Adrenal gland (tissue), 12 donors: ENCODE results near the gene SERPINA5. TPM values are rescaled to one million over a fixed set of nuclear protein-coding genes. Genes with fewer than 3 reads are reported as not detected.

ENCODE experiments used
- DNase-seq, 7 donors: peaks; one replicate each; pipeline ENCODE4 v3.0.0-alpha.2; 2019 to 2020
- H3K27ac ChIP-seq, 5 donors: fragments of 200-600 bp; sonication (generic) in 4 of 5; 1 replicate in 3 of 5; 2 replicates in 2 of 5; pipeline versions ENCODE4 v1.5.1 to v1.8.0; 2016 to 2020; ENCODE audit warnings: mild to moderate bottlenecking in 1 of 5
- H3K27me3 ChIP-seq: fragments of 200-600 bp; 2 replicates; pipeline ENCODE4 v1.8.0; 2021
- H3K36me3 ChIP-seq, 2 donors: fragments of 200-600 bp; replicated peaks in 1 of 2; 1 replicate in 1 of 2; 2 replicates in 1 of 2; pipeline versions ENCODE4 v1.5.1 to v1.8.0; 2018 to 2022
- H3K4me1 ChIP-seq, 2 donors: fragments of 200-600 bp; replicated peaks in 1 of 2; 1 replicate in 1 of 2; 2 replicates in 1 of 2; pipeline versions ENCODE4 v1.5.1 to v1.8.0; 2018 to 2021
- H3K4me3 ChIP-seq, 4 donors: fragments of 200-600 bp; sonication (generic) in 3 of 4; one replicate each; pipeline ENCODE4 v1.5.1; 2016 to 2018
- H3K9me3 ChIP-seq, 3 donors: fragments of 200-600 bp; sonication (generic) in 1 of 3; replicated peaks in 1 of 3; 1 replicate in 2 of 3; 2 replicates in 1 of 3; pipeline versions ENCODE4 v1.5.1 to v1.8.0; 2016 to 2021
- CTCF ChIP-seq, 6 experiments: fragments of 450-650 bp in 4 of 6; fragments of 200-600 bp in 2 of 6; sonication (generic) in 1 of 6; IDR thresholded peaks; 1 replicate in 5 of 6; 2 replicates in 1 of 6; pipeline versions ENCODE4 v1.5.1 to v1.8.0; 2016 to 2021; ENCODE audit warnings: antibody characterized with exemption in 6 of 6, mild to moderate bottlenecking in 2 of 6, moderate library complexity in 1 of 6
- POLR2A ChIP-seq, 2 donors: fragments of 450-650 bp; IDR thresholded peaks; one replicate each; pipeline ENCODE4 v1.6.1; 2017; ENCODE audit warnings: antibody characterized with exemption in 2 of 2, mild to moderate bottlenecking in 2 of 2, moderate library complexity in 1 of 2
- WGBS, 4 donors: extraction: QIAGEN DNeasy Blood & Tissue Kit in 2 of 4; methylation state at CpG; one replicate each; pipeline versions ENCODE4 v1.1.5 to v1.1.7; 2013 to 2017; 5-methylcytosine and 5-hydroxymethylcytosine counted together
- intact Hi-C, 2 donors: fragments of 100-400 bp; cut with DNase I; formaldehyde crosslinking; loops; one replicate each; pipeline versions ENCODE4 v1.14.1 to v1.15.0; 2022 to 2023
- polyA plus RNA-seq, 3 donors: library from polyadenylated mRNA; stranded (reverse); fragments of 200-250 nt in 2 of 3; fragments of 350-450 nt in 1 of 3; fragmentation: Illumina TruSeq in 1 of 3; extraction: RNeasy Lipid Tissue Mini Kit (QIAGEN cat#74804) in 1 of 3; gene quantifications; one replicate each; pipeline ENCODE4 v1.2.3, GENCODE V29; 2013 to 2014
- total RNA-seq, 9 donors: library from RNA; depleted of rRNA in 4 of 9; stranded (reverse); fragments of >200 nt in 4 of 9; fragments of 120-200 nt in 1 of 9; fragmentation: NEBNext Ultra II Directional in 1 of 9; extraction: Animal tissue kit (Norgen Biotek cat#: 25700) in 1 of 9; gene quantifications; one replicate each; pipeline versions ENCODE4 v1.1.0 to v1.2.4, GENCODE V29; 2013 to 2023
- donor health status: healthy with polysubstance abuse.
- donor health status: Bipolar disorder and iron deficiency.
- donor health status: DM: yes; HTN: yes; CAD: no.
- donor health status: DM: no; HTN: no; CAD: no.
- donor health status: DM: no; HTN: no; CAD: no.
- donor health status: DM: yes; HTN: yes; CAD: no.

The SERPINA5 gene
- total and polyA plus RNA-seq, 12 donors = 83.6 to 1,055 (median 515) TPM

- no peaks in the 10 kb centered on the region for H3K4me1 ChIP-seq
- intact Hi-C loops = loop anchor here in 1 of 2 donors (10.0 kb wide), 1 partner anchor 145 kb away; no protein-coding TSS in a partner anchor
- no peaks in the 10 kb centered on the region for H3K9me3 ChIP-seq
- TF ChIP-seq POLR2A (IDR thresholded peaks at IDR 0.05) (no peak), CTCF (IDR thresholded peaks at IDR 0.05) (peak in 2 of 6 experiments; percentile 5 to 7)
- DNase-seq = peak in 6 of 7 donors; percentile 26 to 64 (median 46)
- H3K36me3 ChIP-seq = no peaks in the 10 kb centered on the region
- no peak overlapping the region for H3K27ac ChIP-seq
- peaks cover 4% of the 10 kb centered on the region for H3K27me3 ChIP-seq
- H3K4me3 ChIP-seq = no peak overlapping the region
- WGBS, 4 donors = 40 to 57% (median 50%) methylated on average over 7 to 13 of the region's 13 CpGs
Measured at GRCh38 chr14:94540031-94540794, 41.0 kb upstream of the SERPINA5 start.

GRCh38 chr14:94541234-94541975 is 39.8 kb upstream of the SERPINA5 start:
- DNase-seq = no peak
- no peaks in the 10 kb centered on the region for H3K9me3 ChIP-seq
- no peaks in the 10 kb centered on the region for H3K4me1 ChIP-seq
- no peak overlapping the region for H3K27ac ChIP-seq
- TF ChIP-seq POLR2A (IDR thresholded peaks at IDR 0.05) (no peak), CTCF (IDR thresholded peaks at IDR 0.05) (no peak)
- intact Hi-C loops = loop anchor here in 1 of 2 donors (10.0 kb wide), 1 partner anchor 143 kb away; no protein-coding TSS in a partner anchor
- no peaks in the 10 kb centered on the region for H3K27me3 ChIP-seq
- no peak overlapping the region for H3K4me3 ChIP-seq
- H3K36me3 ChIP-seq = no peaks in the 10 kb centered on the region
- WGBS, 4 donors = 79 to 89% (median 85%) methylated on average over 9 of the region's 9 CpGs

- H3K9me3 ChIP-seq = no peaks in the 10 kb centered on the region
- H3K4me1 ChIP-seq = no peaks in the 10 kb centered on the region
- WGBS, 4 donors = 74 to 80% (median 76%) methylated on average over 8 to 12 of the region's 12 CpGs
- H3K27ac ChIP-seq = no peak overlapping the region
- TF ChIP-seq POLR2A (IDR thresholded peaks at IDR 0.05) = no peak
- no peak for TF ChIP-seq CTCF (IDR thresholded peaks at IDR 0.05)
- no peak overlapping the region for H3K4me3 ChIP-seq
- no peaks in the 10 kb centered on the region for H3K27me3 ChIP-seq
- DNase-seq = peak in 1 of 7 donors; percentile 23
- intact Hi-C loops = loop anchor here in 1 of 2 donors (10.0 kb wide), 1 partner anchor 143 kb away; no protein-coding TSS in a partner anchor
- no peaks in the 10 kb centered on the region for H3K36me3 ChIP-seq
Measured at GRCh38 chr14:94542111-94542810, 39.0 kb upstream of the SERPINA5 start.
